Stimulated activated naive B cell treated with anti-CD40 and anti-IgM and Interleukin-4, amounts not matched to agents 10 μg/mL and 1 μg/mL and 100 μg/mL, for 72 hours (primary cell): ENCODE data around the gene PRR20C.
"Not testable (repeated sequence)": the region's sequence is repeated elsewhere in the genome, so short reads cannot be mapped to it uniquely, and the experiment has no call there.

Experiments
- ATAC-seq, 2 donors: fragments of 150-1000 bp; cut with Tn5 transposase; replicated peaks; 2 replicates each; pipeline ENCODE4 v1.10.0; 2021; ENCODE audit warnings: moderate library complexity in 1 of 2
- DNase-seq: peaks from one replicate; pipeline ENCODE4 v3.0.0; 2021
- H3K27ac Mint-ChIP-seq: one replicate; pipeline ENCODE4 v1.8.0; 2022; ENCODE audit warnings: mild to moderate bottlenecking, mixed read lengths
- H3K27me3 Mint-ChIP-seq, 2 donors: one replicate each; pipeline ENCODE4 v1.8.0; 2022; ENCODE audit warnings: mixed read lengths in 2 of 2
- H3K36me3 Mint-ChIP-seq, 2 donors: one replicate each; pipeline ENCODE4 v1.8.0; 2022; ENCODE audit warnings: mixed read lengths in 2 of 2, mild to moderate bottlenecking in 1 of 2
- H3K4me1 Mint-ChIP-seq, 2 donors: one replicate each; pipeline ENCODE4 v1.8.0; 2022; ENCODE audit warnings: mixed read lengths in 2 of 2, mild to moderate bottlenecking in 1 of 2
- H3K4me3 Mint-ChIP-seq, 2 donors: one replicate each; pipeline ENCODE4 v1.8.0; 2022; ENCODE audit warnings: mild to moderate bottlenecking in 2 of 2, mixed read lengths in 2 of 2, moderate library complexity in 1 of 2
- H3K9me3 Mint-ChIP-seq, 2 donors: one replicate each; pipeline ENCODE4 v1.8.0; 2022; ENCODE audit warnings: mixed read lengths in 2 of 2, mild to moderate bottlenecking in 1 of 2

The PRR20C gene

DNA sequence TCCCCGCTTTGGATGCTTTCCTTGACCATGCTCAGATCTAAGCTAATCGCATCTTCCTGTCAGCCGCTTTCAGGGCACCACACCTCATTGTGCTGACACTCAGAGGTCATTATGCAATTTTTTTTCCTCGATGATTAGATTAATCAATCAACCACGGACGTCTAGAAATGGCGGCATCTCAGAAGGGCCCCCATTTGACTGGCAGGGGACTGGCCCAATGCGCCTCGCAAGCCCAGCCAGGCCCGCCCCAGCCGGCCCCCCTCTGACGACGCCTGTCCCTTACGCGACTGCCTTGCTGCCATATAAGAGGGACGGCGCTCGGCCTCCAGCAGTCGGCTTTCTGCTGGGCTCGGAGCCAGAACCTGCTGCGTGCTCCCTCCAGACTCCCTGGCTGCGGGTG is at the start of gene PRR20C:
Gene PRR20C, plus strand, starts transcription at position 301 of the 400 bp plus-strand sequence. CDS start 387 bp downstream, outside the sequence.
- not testable (repeated sequence) for DNase-seq, H3K27me3 Mint-ChIP-seq, H3K36me3 Mint-ChIP-seq, H3K4me1 Mint-ChIP-seq, ATAC-seq, H3K4me3 Mint-ChIP-seq, H3K9me3 Mint-ChIP-seq, H3K27ac Mint-ChIP-seq

DNA sequence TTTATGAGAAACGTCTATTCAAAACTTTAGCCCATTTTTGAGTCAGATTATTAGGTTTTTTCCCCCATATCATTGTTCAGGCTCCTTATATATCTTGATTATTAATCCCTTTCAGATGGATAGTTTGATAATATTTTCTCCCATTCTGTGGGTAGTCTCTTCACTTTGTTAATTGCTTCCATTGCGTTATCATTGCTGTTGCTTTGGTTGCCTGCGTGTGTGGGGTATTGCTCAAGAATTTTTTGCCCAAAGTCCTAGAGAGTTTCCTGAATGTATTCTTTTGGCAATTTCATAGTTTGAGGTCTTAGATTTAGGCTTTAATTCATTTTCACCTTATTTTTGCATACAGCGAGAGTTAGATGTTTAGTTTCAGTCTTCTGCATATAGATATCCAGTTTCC is 38.9 kb upstream of the PRR20C start:
- ATAC-seq (no peak), DNase-seq (no peak)
- H3K4me3 Mint-ChIP-seq, result no peak overlapping the region
- no peaks in the 10 kb centered on the region for H3K4me1 Mint-ChIP-seq
- no peak overlapping the region for H3K27ac Mint-ChIP-seq
- peaks cover 3 to 14% of the 10 kb centered on the region in 2 donors for H3K9me3 Mint-ChIP-seq
- no peaks in the 10 kb centered on the region for H3K27me3 Mint-ChIP-seq
- no peaks in the 10 kb centered on the region for H3K36me3 Mint-ChIP-seq

DNA sequence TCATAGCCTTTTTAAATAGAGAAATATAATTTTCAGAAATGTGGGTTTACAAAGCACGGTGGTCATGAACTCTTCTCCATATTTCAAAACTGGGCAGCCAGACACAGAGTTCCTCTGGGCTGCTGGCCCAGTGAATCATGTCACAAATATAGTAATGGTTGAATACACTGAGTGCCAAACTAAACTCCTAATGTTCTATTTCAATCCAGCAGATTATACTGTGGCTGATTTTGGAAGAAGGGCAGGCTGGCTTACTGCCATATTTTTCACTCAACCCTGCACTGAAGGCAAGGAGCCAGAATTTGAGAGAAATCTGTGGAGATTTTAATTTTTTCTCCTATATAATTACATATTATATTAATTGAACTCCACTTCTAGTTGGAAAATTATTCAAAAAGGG is 30.2 kb upstream of the PRR20C start:
- Mint-ChIP-seq H3K36me3 (no peaks in the 10 kb centered on the region), H3K9me3 (peaks cover 0 to 2% of the 10 kb centered on the region in 2 donors), H3K27ac (no peak overlapping the region), H3K27me3 (no peaks in the 10 kb centered on the region), H3K4me3 (no peak overlapping the region), H3K4me1 (no peaks in the 10 kb centered on the region)
- DNase-seq (no peak), ATAC-seq (no peak)

GRCh38 chr13:57128909-57129308 is 25.0 kb upstream of the PRR20C start:
- no peaks in the 10 kb centered on the region for H3K36me3 Mint-ChIP-seq
- no peaks in the 10 kb centered on the region for H3K4me1 Mint-ChIP-seq
- no peak for ATAC-seq
- H3K4me3 Mint-ChIP-seq, result no peak overlapping the region
- no peaks in the 10 kb centered on the region for H3K27me3 Mint-ChIP-seq
- no peak for DNase-seq
- H3K27ac Mint-ChIP-seq, result no peak overlapping the region
- H3K9me3 Mint-ChIP-seq, result peaks cover 0 to 2% of the 10 kb centered on the region in 2 donors

GRCh38 chr13:57136093-57136492 is 17.8 kb upstream of the PRR20C start:
- Mint-ChIP-seq H3K9me3 (peaks cover 0 to 1% of the 10 kb centered on the region in 2 donors), H3K27ac (no peak overlapping the region), H3K27me3 (no peaks in the 10 kb centered on the region)

GRCh38 chr13:57137585-57137984 is 16.3 kb upstream of the PRR20C start:
- no peaks in the 10 kb centered on the region for H3K4me1 Mint-ChIP-seq
- H3K27ac Mint-ChIP-seq, result no peak overlapping the region
- H3K36me3 Mint-ChIP-seq, result no peaks in the 10 kb centered on the region
- peaks cover 0 to 1% of the 10 kb centered on the region in 2 donors for H3K9me3 Mint-ChIP-seq
- no peak for DNase-seq
- ATAC-seq, result no peak
- no peak overlapping the region for H3K4me3 Mint-ChIP-seq
- no peaks in the 10 kb centered on the region for H3K27me3 Mint-ChIP-seq

More at GRCh38 chr13:57136093-57136492, 17.8 kb upstream of the PRR20C start:
- Mint-ChIP-seq H3K36me3 (no peaks in the 10 kb centered on the region), H3K4me1 (no peaks in the 10 kb centered on the region), H3K4me3 (no peak overlapping the region)
- DNase-seq, result no peak
- ATAC-seq, result no peak

GRCh38 chr13:57138988-57139387 is 14.9 kb upstream of the PRR20C start:
- ATAC-seq (no peak), DNase-seq (no peak)
- Mint-ChIP-seq H3K27me3 (no peaks in the 10 kb centered on the region), H3K4me1 (no peaks in the 10 kb centered on the region), H3K36me3 (no peaks in the 10 kb centered on the region), H3K9me3 (peaks cover 0 to 1% of the 10 kb centered on the region in 2 donors), H3K4me3 (no peak overlapping the region), H3K27ac (no peak overlapping the region)

DNA sequence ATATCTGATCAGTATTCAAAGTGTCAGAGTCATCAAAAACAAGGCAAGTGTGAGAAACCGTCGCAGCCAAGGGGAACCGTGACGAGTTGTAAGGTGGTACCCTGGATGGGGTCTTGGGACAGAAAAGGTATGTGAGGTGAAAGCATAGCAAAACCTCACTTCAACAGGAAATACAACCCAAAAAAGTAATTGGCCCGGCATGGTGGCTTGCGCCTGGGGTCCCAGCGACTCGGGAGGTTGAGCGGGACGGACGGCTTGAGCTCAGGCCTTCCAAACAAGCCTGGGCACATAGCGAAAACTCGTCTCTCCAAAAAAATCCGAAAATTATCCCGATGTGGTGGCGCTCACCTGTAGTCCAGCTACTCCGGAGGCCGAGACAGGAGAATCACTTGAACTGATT is 14.1 kb upstream of the PRR20C start:
- H3K9me3 Mint-ChIP-seq, H3K36me3 Mint-ChIP-seq, H3K27me3 Mint-ChIP-seq, H3K27ac Mint-ChIP-seq, DNase-seq, H3K4me1 Mint-ChIP-seq, ATAC-seq, H3K4me3 Mint-ChIP-seq: not testable (repeated sequence)

DNA sequence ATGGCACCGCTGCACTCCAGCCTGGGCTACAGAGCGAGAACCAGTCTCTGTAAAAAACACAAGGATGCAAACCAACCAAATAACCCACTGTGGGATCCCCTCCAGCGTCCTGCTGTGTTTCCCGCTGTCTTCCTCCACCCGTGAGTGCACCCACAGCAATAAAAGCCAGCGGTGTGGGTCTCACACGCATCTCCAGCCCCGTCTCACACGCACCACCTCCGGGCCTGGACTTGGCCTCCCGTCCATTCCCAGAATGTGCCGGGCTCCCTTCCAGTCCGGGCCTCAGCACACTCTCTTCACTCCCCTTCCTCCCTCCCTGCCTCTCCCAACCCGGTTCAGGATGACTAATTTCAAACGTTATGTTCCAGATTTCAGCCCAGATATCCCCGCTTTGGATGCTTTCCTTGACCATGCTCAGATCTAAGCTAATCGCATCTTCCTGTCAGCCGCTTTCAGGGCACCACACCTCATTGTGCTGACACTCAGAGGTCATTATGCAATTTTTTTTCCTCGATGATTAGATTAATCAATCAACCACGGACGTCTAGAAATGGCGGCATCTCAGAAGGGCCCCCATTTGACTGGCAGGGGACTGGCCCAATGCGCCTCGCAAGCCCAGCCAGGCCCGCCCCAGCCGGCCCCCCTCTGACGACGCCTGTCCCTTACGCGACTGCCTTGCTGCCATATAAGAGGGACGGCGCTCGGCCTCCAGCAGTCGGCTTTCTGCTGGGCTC is 13.5 kb upstream of the PRR20C start, which contains the start of gene PRR20A:
Gene PRR20A, plus strand, starts transcription at position 684 of the 734 bp plus-strand sequence. CDS start 387 bp downstream, outside the sequence.
- not testable (repeated sequence) for H3K27ac Mint-ChIP-seq, ATAC-seq, H3K9me3 Mint-ChIP-seq, H3K4me3 Mint-ChIP-seq, H3K36me3 Mint-ChIP-seq, DNase-seq, H3K4me1 Mint-ChIP-seq, H3K27me3 Mint-ChIP-seq

GRCh38 chr13:57147188-57147587 is 6.7 kb upstream of the PRR20C start, which contains the start of gene PRR20B:
Gene PRR20B, plus strand, starts transcription at chr13:57147488. Its CDS starts 387 bp downstream, at chr13:57147875.
- not testable (repeated sequence) for H3K4me3 Mint-ChIP-seq, DNase-seq, H3K4me1 Mint-ChIP-seq, H3K27ac Mint-ChIP-seq, H3K9me3 Mint-ChIP-seq, ATAC-seq, H3K27me3 Mint-ChIP-seq, H3K36me3 Mint-ChIP-seq

GRCh38 chr13:57148106-57148505 is 5.8 kb upstream of the PRR20C start:
- not testable (repeated sequence) for H3K4me1 Mint-ChIP-seq, H3K9me3 Mint-ChIP-seq, DNase-seq, ATAC-seq, H3K27ac Mint-ChIP-seq, H3K4me3 Mint-ChIP-seq, H3K27me3 Mint-ChIP-seq, H3K36me3 Mint-ChIP-seq

- not testable (repeated sequence) for H3K36me3 Mint-ChIP-seq, H3K27ac Mint-ChIP-seq, DNase-seq, H3K4me1 Mint-ChIP-seq, H3K27me3 Mint-ChIP-seq, H3K9me3 Mint-ChIP-seq, H3K4me3 Mint-ChIP-seq, ATAC-seq
Observed at GRCh38 chr13:57160332-57160731, 6.5 kb downstream of the PRR20C start, which contains the start of gene PRR20D. Gene PRR20D, plus strand, starts transcription at chr13:57160632. Its CDS starts 387 bp downstream, at chr13:57161019.

DNA sequence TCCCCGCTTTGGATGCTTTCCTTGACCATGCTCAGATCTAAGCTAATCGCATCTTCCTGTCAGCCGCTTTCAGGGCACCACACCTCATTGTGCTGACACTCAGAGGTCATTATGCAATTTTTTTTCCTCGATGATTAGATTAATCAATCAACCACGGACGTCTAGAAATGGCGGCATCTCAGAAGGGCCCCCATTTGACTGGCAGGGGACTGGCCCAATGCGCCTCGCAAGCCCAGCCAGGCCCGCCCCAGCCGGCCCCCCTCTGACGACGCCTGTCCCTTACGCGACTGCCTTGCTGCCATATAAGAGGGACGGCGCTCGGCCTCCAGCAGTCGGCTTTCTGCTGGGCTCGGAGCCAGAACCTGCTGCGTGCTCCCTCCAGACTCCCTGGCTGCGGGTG is 13.0 kb downstream of the PRR20C start, which contains the start of gene PRR20E:
Gene PRR20E, plus strand, starts transcription at position 301 of the 400 bp plus-strand sequence. CDS start 387 bp downstream, outside the sequence.
- not testable (repeated sequence) for H3K27me3 Mint-ChIP-seq, H3K27ac Mint-ChIP-seq, H3K4me1 Mint-ChIP-seq, H3K9me3 Mint-ChIP-seq, DNase-seq, ATAC-seq, H3K36me3 Mint-ChIP-seq, H3K4me3 Mint-ChIP-seq

GRCh38 chr13:57191667-57192066 is 37.8 kb downstream of the PRR20C start:
- H3K27ac Mint-ChIP-seq, result no peak overlapping the region
- H3K4me3 Mint-ChIP-seq, result no peak overlapping the region
- H3K9me3 Mint-ChIP-seq, result peaks cover 0 to 2% of the 10 kb centered on the region in 2 donors
- no peaks in the 10 kb centered on the region for H3K4me1 Mint-ChIP-seq
- no peaks in the 10 kb centered on the region for H3K27me3 Mint-ChIP-seq
- ATAC-seq (no peak), DNase-seq (no peak)
- H3K36me3 Mint-ChIP-seq, result no peaks in the 10 kb centered on the region
